DMS79 (cell line): Measurements from ENCODE around the gene CIROP.

ENCODE experiments used
- DNase-seq: peaks from one replicate; lab custom pipeline; 2025; lab: John Stamatoyannopoulos, UW

Gene CIROP

GRCh38 chr14:23104591-23105347 lies at the start of gene CIROP:
CIROP (minus strand) TSS chr14:23104989; CDS start chr14:23104920, 69 bp downstream.
- no peak for DNase-seq

GRCh38 chr14:23153851-23154796 lies 49.3 kb upstream of the CIROP start:
- DNase-seq, result no peak

GRCh38 chr14:23151342-23151741 lies 46.6 kb upstream of the CIROP start:
- DNase-seq, result no peak

- DNase-seq, result no peak
Measured at GRCh38 chr14:23149745-23150144, 45.0 kb upstream of the CIROP start.

GRCh38 chr14:23148591-23149249 lies 43.9 kb upstream of the CIROP start:
- DNase-seq, result no peak

- no peak for DNase-seq
Measured at GRCh38 chr14:23147676-23148075, 42.9 kb upstream of the CIROP start.

- no peak for DNase-seq
Measured at GRCh38 chr14:23146980-23147379, 42.2 kb upstream of the CIROP start.

GRCh38 chr14:23146351-23146910 lies 41.6 kb upstream of the CIROP start:
- no peak for DNase-seq

- no peak for DNase-seq
Measured at GRCh38 chr14:23145794-23146350, 41.1 kb upstream of the CIROP start.

- DNase-seq, result no peak
Measured at GRCh38 chr14:23143911-23144310, 39.1 kb upstream of the CIROP start.

GRCh38 chr14:23142826-23143225 lies 38.0 kb upstream of the CIROP start:
- DNase-seq, result no peak

GRCh38 chr14:23141706-23142444 lies 37.1 kb upstream of the CIROP start:
- DNase-seq, result no peak

GRCh38 chr14:23140371-23140770 lies 35.6 kb upstream of the CIROP start:
- DNase-seq, result no peak

GRCh38 chr14:23139874-23140273 lies 35.1 kb upstream of the CIROP start:
- DNase-seq, result no peak

GRCh38 chr14:23137813-23138535 lies 33.2 kb upstream of the CIROP start:
- no peak for DNase-seq

GRCh38 chr14:23137192-23137812 lies 32.5 kb upstream of the CIROP start:
- DNase-seq, result peak; percentile 5

GRCh38 chr14:23136566-23137133 lies 31.9 kb upstream of the CIROP start:
- no peak for DNase-seq

- DNase-seq, result no peak
Measured at GRCh38 chr14:23132970-23133369, 28.2 kb upstream of the CIROP start.

GRCh38 chr14:23131482-23131881 lies 26.7 kb upstream of the CIROP start:
- DNase-seq, result no peak

- DNase-seq, result no peak
Measured at GRCh38 chr14:23130871-23131270, 26.1 kb upstream of the CIROP start.
